ENCODE measurements around the gene MROH2A.

MROH2A gene

GRCh38 chr2:233810385-233810784 lies 32.3 kb downstream of the MROH2A start:
- Histone ChIP-seq H3K9me3 (ENCODE audit: control insufficient read depth, low read length) (no peaks in the 10 kb centered on the region), H3K4me3 (ENCODE audit: insufficient read depth, low read depth, low read length, poor library complexity, severe bottlenecking) (no peak overlapping the region), H3K27me3 (replicated peaks; ENCODE audit: control insufficient read depth, insufficient read depth, low read length, poor library complexity, severe bottlenecking) (peaks cover 3% of the 10 kb centered on the region), H3K27ac (ENCODE audit: insufficient read depth, low read length, poor library complexity, severe bottlenecking) (no peak overlapping the region), H3K36me3 (ENCODE audit: control insufficient read depth, insufficient read depth, low read length) (no peaks in the 10 kb centered on the region), H3K4me1 (ENCODE audit: control insufficient read depth, insufficient read depth, low read length, poor library complexity, severe bottlenecking) (no peaks in the 10 kb centered on the region)
- DNase-seq = no peak

- H3K27ac ChIP-seq (ENCODE audit: insufficient read depth, low read length, poor library complexity, severe bottlenecking) = no peak overlapping the region
- DNase-seq = no peak
- H3K4me3 ChIP-seq (ENCODE audit: insufficient read depth, low read depth, low read length, poor library complexity, severe bottlenecking) = no peak overlapping the region
Measured at GRCh38 chr2:233811087-233811486, 33.0 kb downstream of the MROH2A start.

GRCh38 chr2:233811732-233812131 lies 33.6 kb downstream of the MROH2A start:
- Histone ChIP-seq H3K4me1 (ENCODE audit: control insufficient read depth, insufficient read depth, low read length, poor library complexity, severe bottlenecking) (no peaks in the 10 kb centered on the region), H3K4me3 (ENCODE audit: insufficient read depth, low read depth, low read length, poor library complexity, severe bottlenecking) (no peak overlapping the region), H3K9me3 (ENCODE audit: control insufficient read depth, low read length) (no peaks in the 10 kb centered on the region), H3K36me3 (ENCODE audit: control insufficient read depth, insufficient read depth, low read length) (no peaks in the 10 kb centered on the region), H3K27me3 (replicated peaks; ENCODE audit: control insufficient read depth, insufficient read depth, low read length, poor library complexity, severe bottlenecking) (peaks cover 3% of the 10 kb centered on the region), H3K27ac (ENCODE audit: insufficient read depth, low read length, poor library complexity, severe bottlenecking) (no peak overlapping the region)
- no peak for DNase-seq

More at GRCh38 chr2:233811087-233811486, 33.0 kb downstream of the MROH2A start:
- no peaks in the 10 kb centered on the region for H3K9me3 ChIP-seq (ENCODE audit: control insufficient read depth, low read length)
- peaks cover 3% of the 10 kb centered on the region for H3K27me3 ChIP-seq (replicated peaks; ENCODE audit: control insufficient read depth, insufficient read depth, low read length, poor library complexity, severe bottlenecking)
- H3K36me3 ChIP-seq (ENCODE audit: control insufficient read depth, insufficient read depth, low read length) = no peaks in the 10 kb centered on the region
- H3K4me1 ChIP-seq (ENCODE audit: control insufficient read depth, insufficient read depth, low read length, poor library complexity, severe bottlenecking) = no peaks in the 10 kb centered on the region

- H3K9me3 ChIP-seq (ENCODE audit: control insufficient read depth, low read length) = no peaks in the 10 kb centered on the region
- no peaks in the 10 kb centered on the region for H3K4me1 ChIP-seq (ENCODE audit: control insufficient read depth, insufficient read depth, low read length, poor library complexity, severe bottlenecking)
- no peak overlapping the region for H3K27ac ChIP-seq (ENCODE audit: insufficient read depth, low read length, poor library complexity, severe bottlenecking)
- H3K36me3 ChIP-seq (ENCODE audit: control insufficient read depth, insufficient read depth, low read length) = no peaks in the 10 kb centered on the region
- no peak for DNase-seq
- no peak overlapping the region for H3K4me3 ChIP-seq (ENCODE audit: insufficient read depth, low read depth, low read length, poor library complexity, severe bottlenecking)
- peaks cover 3% of the 10 kb centered on the region for H3K27me3 ChIP-seq (replicated peaks; ENCODE audit: control insufficient read depth, insufficient read depth, low read length, poor library complexity, severe bottlenecking)
Measured at GRCh38 chr2:233813236-233814055, 35.3 kb downstream of the MROH2A start.

GRCh38 chr2:233814056-233814835 lies 36.1 kb downstream of the MROH2A start:
- Histone ChIP-seq H3K4me3 (ENCODE audit: insufficient read depth, low read depth, low read length, poor library complexity, severe bottlenecking) (no peak overlapping the region), H3K27me3 (replicated peaks; ENCODE audit: control insufficient read depth, insufficient read depth, low read length, poor library complexity, severe bottlenecking) (peaks cover 3% of the 10 kb centered on the region), H3K4me1 (ENCODE audit: control insufficient read depth, insufficient read depth, low read length, poor library complexity, severe bottlenecking) (no peaks in the 10 kb centered on the region), H3K9me3 (ENCODE audit: control insufficient read depth, low read length) (no peaks in the 10 kb centered on the region), H3K27ac (ENCODE audit: insufficient read depth, low read length, poor library complexity, severe bottlenecking) (no peak overlapping the region), H3K36me3 (ENCODE audit: control insufficient read depth, insufficient read depth, low read length) (no peaks in the 10 kb centered on the region)
- DNase-seq = no peak

- H3K4me3 ChIP-seq (ENCODE audit: insufficient read depth, low read depth, low read length, poor library complexity, severe bottlenecking) = no peak overlapping the region
- H3K27me3 ChIP-seq (replicated peaks; ENCODE audit: control insufficient read depth, insufficient read depth, low read length, poor library complexity, severe bottlenecking) = no peaks in the 10 kb centered on the region
- no peak overlapping the region for H3K27ac ChIP-seq (ENCODE audit: insufficient read depth, low read length, poor library complexity, severe bottlenecking)
- no peak for DNase-seq
- H3K36me3 ChIP-seq (ENCODE audit: control insufficient read depth, insufficient read depth, low read length) = no peaks in the 10 kb centered on the region
- no peaks in the 10 kb centered on the region for H3K9me3 ChIP-seq (ENCODE audit: control insufficient read depth, low read length)
- H3K4me1 ChIP-seq (ENCODE audit: control insufficient read depth, insufficient read depth, low read length, poor library complexity, severe bottlenecking) = no peaks in the 10 kb centered on the region
Measured at GRCh38 chr2:233815861-233816260, 37.7 kb downstream of the MROH2A start.

GRCh38 chr2:233816334-233816733 lies 38.2 kb downstream of the MROH2A start:
- Histone ChIP-seq H3K9me3 (ENCODE audit: control insufficient read depth, low read length) (no peaks in the 10 kb centered on the region), H3K36me3 (ENCODE audit: control insufficient read depth, insufficient read depth, low read length) (no peaks in the 10 kb centered on the region), H3K4me1 (ENCODE audit: control insufficient read depth, insufficient read depth, low read length, poor library complexity, severe bottlenecking) (no peaks in the 10 kb centered on the region), H3K27me3 (replicated peaks; ENCODE audit: control insufficient read depth, insufficient read depth, low read length, poor library complexity, severe bottlenecking) (no peaks in the 10 kb centered on the region), H3K27ac (ENCODE audit: insufficient read depth, low read length, poor library complexity, severe bottlenecking) (no peak overlapping the region), H3K4me3 (ENCODE audit: insufficient read depth, low read depth, low read length, poor library complexity, severe bottlenecking) (no peak overlapping the region)
- no peak for DNase-seq

GRCh38 chr2:233816771-233817170 lies 38.6 kb downstream of the MROH2A start:
- no peaks in the 10 kb centered on the region for H3K36me3 ChIP-seq (ENCODE audit: control insufficient read depth, insufficient read depth, low read length)
- no peaks in the 10 kb centered on the region for H3K9me3 ChIP-seq (ENCODE audit: control insufficient read depth, low read length)
- H3K4me1 ChIP-seq (ENCODE audit: control insufficient read depth, insufficient read depth, low read length, poor library complexity, severe bottlenecking) = no peaks in the 10 kb centered on the region
- no peak for DNase-seq
- H3K4me3 ChIP-seq (ENCODE audit: insufficient read depth, low read depth, low read length, poor library complexity, severe bottlenecking) = no peak overlapping the region
- H3K27me3 ChIP-seq (replicated peaks; ENCODE audit: control insufficient read depth, insufficient read depth, low read length, poor library complexity, severe bottlenecking) = no peaks in the 10 kb centered on the region
- H3K27ac ChIP-seq (ENCODE audit: insufficient read depth, low read length, poor library complexity, severe bottlenecking) = no peak overlapping the region

- no peak overlapping the region for H3K27ac ChIP-seq (ENCODE audit: insufficient read depth, low read length, poor library complexity, severe bottlenecking)
- no peaks in the 10 kb centered on the region for H3K36me3 ChIP-seq (ENCODE audit: control insufficient read depth, insufficient read depth, low read length)
- H3K27me3 ChIP-seq (replicated peaks; ENCODE audit: control insufficient read depth, insufficient read depth, low read length, poor library complexity, severe bottlenecking) = no peaks in the 10 kb centered on the region
- H3K9me3 ChIP-seq (ENCODE audit: control insufficient read depth, low read length) = no peaks in the 10 kb centered on the region
- DNase-seq = no peak
- H3K4me1 ChIP-seq (ENCODE audit: control insufficient read depth, insufficient read depth, low read length, poor library complexity, severe bottlenecking) = no peaks in the 10 kb centered on the region
- no peak overlapping the region for H3K4me3 ChIP-seq (ENCODE audit: insufficient read depth, low read depth, low read length, poor library complexity, severe bottlenecking)
Measured at GRCh38 chr2:233817361-233817911, 39.3 kb downstream of the MROH2A start.

All from effector memory CD4-positive, alpha-beta T cell (primary cell).